HepG2 (cell line): ENCODE measurements around the gene GGA1. TPM values are rescaled to one million over a fixed set of nuclear protein-coding genes. Genes with fewer than 3 reads are reported as not detected.

Source experiments
- CCDC6 ChIP-seq: sonication (generic); formaldehyde crosslinking; IDR thresholded peaks from 2 replicates; pipeline ENCODE4 v1.8.1; 2022; ENCODE audit warnings: mild to moderate bottlenecking, missing genetic modification reagents, moderate library complexity
- HNRNPL ChIP-seq: fragments of 200-400 bp; formaldehyde crosslinking; IDR thresholded peaks from 2 replicates; pipeline ENCODE4 v1.6.1; 2017; ENCODE audit warnings: mild to moderate bottlenecking, low read depth, low read length
- IKZF1 ChIP-seq: fragments of 450-650 bp; IDR thresholded peaks from 2 replicates; pipeline ENCODE4 v1.7.1; 2016
- KLF11 ChIP-seq: IDR thresholded peaks from 2 replicates; pipeline ENCODE4 v1.6.1; 2016; ENCODE audit warnings: missing compliant biosample characterization
- KMT2B ChIP-seq: IDR thresholded peaks from 2 replicates; pipeline ENCODE4 v1.6.1; 2016; ENCODE audit warnings: missing genetic modification reagents, missing compliant biosample characterization
- MTF1 ChIP-seq: sonication (generic); formaldehyde crosslinking; IDR thresholded peaks from 2 replicates; pipeline ENCODE4 v1.5.0; 2020; ENCODE audit warnings: missing genetic modification reagents
- SIX4 ChIP-seq: sonication (generic); formaldehyde crosslinking; IDR thresholded peaks from 2 replicates; pipeline ENCODE4 v1.4.0; 2020; ENCODE audit warnings: missing genetic modification reagents
- SOX13 ChIP-seq, 3 experiments: fragments of 450-650 bp in 1 of 3; sonication (generic) in 1 of 3; formaldehyde crosslinking in 1 of 3; IDR thresholded peaks in 2 of 3; conservative IDR thresholded peaks in 1 of 3; 2 replicates each; pipeline versions ENCODE4 v1.5.0 to v1.6.1; 2016 to 2020; ENCODE audit warnings: antibody characterized with exemption in 1 of 3, mild to moderate bottlenecking in 1 of 3, missing compliant biosample characterization in 1 of 3, missing genetic modification reagents in 1 of 3, moderate library complexity in 1 of 3
- SUZ12 ChIP-seq: fragments of 150-350 bp; IDR thresholded peaks from 2 replicates; pipeline ENCODE4 v1.6.1; 2014; ENCODE audit warnings: low read depth, low read length
- ZNF207 ChIP-seq: fragments of 450-650 bp; IDR thresholded peaks from 2 replicates; pipeline ENCODE4 v1.6.1; 2016; ENCODE audit warnings: antibody characterized with exemption, borderline replicate concordance
- ZNF33A ChIP-seq: sonication (generic); formaldehyde crosslinking; IDR thresholded peaks from 2 replicates; pipeline ENCODE4 v1.5.1; 2020; ENCODE audit warnings: missing genetic modification reagents, mild to moderate bottlenecking, moderate library complexity, borderline replicate concordance
- ZNF430 ChIP-seq: sonication (generic); formaldehyde crosslinking; IDR thresholded peaks from 2 replicates; pipeline ENCODE4 v1.9.0; 2021; ENCODE audit warnings: mild to moderate bottlenecking, missing genetic modification reagents
- ZNF44 ChIP-seq: sonication (generic); formaldehyde crosslinking; IDR thresholded peaks from 2 replicates; pipeline ENCODE4 v1.5.1; 2020; ENCODE audit warnings: mild to moderate bottlenecking, missing genetic modification reagents
- ZNF501 ChIP-seq: sonication (generic); formaldehyde crosslinking; IDR thresholded peaks from 2 replicates; pipeline ENCODE4 v1.5.1; 2020; ENCODE audit warnings: mild to moderate bottlenecking, moderate library complexity, missing genetic modification reagents
- ZNF543 ChIP-seq: sonication (generic); formaldehyde crosslinking; IDR thresholded peaks from 2 replicates; pipeline ENCODE4 v1.4.0; 2020; ENCODE audit warnings: mild to moderate bottlenecking, missing genetic modification reagents
- ZNF549 ChIP-seq: sonication (generic); formaldehyde crosslinking; IDR thresholded peaks from 2 replicates; pipeline ENCODE4 v1.5.0; 2020; ENCODE audit warnings: missing genetic modification reagents
- ZNF678 ChIP-seq: sonication (generic); formaldehyde crosslinking; IDR thresholded peaks from 2 replicates; pipeline ENCODE4 v1.4.0; 2020; ENCODE audit warnings: mild to moderate bottlenecking, missing genetic modification reagents
- ZNF772 ChIP-seq: sonication (generic); formaldehyde crosslinking; IDR thresholded peaks from 2 replicates; pipeline ENCODE4 v1.5.0; 2020; ENCODE audit warnings: mild to moderate bottlenecking, missing genetic modification reagents
- ZNF781 ChIP-seq: sonication (generic); formaldehyde crosslinking; IDR thresholded peaks from 2 replicates; pipeline ENCODE4 v1.5.1; 2020; ENCODE audit warnings: borderline replicate concordance, mild to moderate bottlenecking, missing genetic modification reagents; ENCODE audit errors: not compliant biosample characterization
- polyA plus RNA-seq, 8 experiments: library from polyadenylated mRNA; depleted of rRNA in 3 of 8; stranded (reverse) in 7 of 8; unstranded in 1 of 8; fragments of >200 nt; fragmentation: Illumina TruSeq in 4 of 8; extraction: Trizol in 4 of 8; gene quantifications; 2 replicates each; pipeline versions ENCODE4 v1.2.1 to v1.2.3, GENCODE V29; 2011 to 2016; ENCODE audit warnings: low read depth in 4 of 8, missing spikeins in 1 of 8, mixed read lengths in 1 of 8; ENCODE audit not compliant: insufficient read depth in 1 of 8
- total RNA-seq, 5 experiments: library from RNA; depleted of rRNA; stranded (reverse); fragments of >200 nt; fragmentation: Illumina TruSeq; extraction: Trizol; gene quantifications; 2 replicates each; pipeline ENCODE4 v1.2.3, GENCODE V29; 2016; ENCODE audit warnings: low read depth in 1 of 5
- TF ChIP-seq, protein P1 (sequence below): IDR thresholded peaks from 2 replicates; pipeline ENCODE4 v1.6.1; 2016
- TF ChIP-seq, protein P2 (sequence below): sonication (generic); formaldehyde crosslinking; IDR thresholded peaks from 2 replicates; pipeline ENCODE4 v1.4.0; 2020; ENCODE audit warnings: missing genetic modification reagents
- TF ChIP-seq, protein P3 (sequence below): IDR thresholded peaks from 2 replicates; pipeline ENCODE4 v1.6.1; 2012; ENCODE audit warnings: low read length, improper control_type of control experiment
- TF ChIP-seq, protein P4 (sequence below): IDR thresholded peaks from 2 replicates; pipeline ENCODE4 v1.6.1; 2016; ENCODE audit warnings: mild to moderate bottlenecking, missing biosample characterization, missing genetic modification reagents

GGA1 gene
- total and polyA plus RNA-seq, 2 of the 13 experiments (the other 11 are each of a cell fraction or from before 2014, with no cell fraction given), result 29.1 to 87.2 TPM

DNA sequence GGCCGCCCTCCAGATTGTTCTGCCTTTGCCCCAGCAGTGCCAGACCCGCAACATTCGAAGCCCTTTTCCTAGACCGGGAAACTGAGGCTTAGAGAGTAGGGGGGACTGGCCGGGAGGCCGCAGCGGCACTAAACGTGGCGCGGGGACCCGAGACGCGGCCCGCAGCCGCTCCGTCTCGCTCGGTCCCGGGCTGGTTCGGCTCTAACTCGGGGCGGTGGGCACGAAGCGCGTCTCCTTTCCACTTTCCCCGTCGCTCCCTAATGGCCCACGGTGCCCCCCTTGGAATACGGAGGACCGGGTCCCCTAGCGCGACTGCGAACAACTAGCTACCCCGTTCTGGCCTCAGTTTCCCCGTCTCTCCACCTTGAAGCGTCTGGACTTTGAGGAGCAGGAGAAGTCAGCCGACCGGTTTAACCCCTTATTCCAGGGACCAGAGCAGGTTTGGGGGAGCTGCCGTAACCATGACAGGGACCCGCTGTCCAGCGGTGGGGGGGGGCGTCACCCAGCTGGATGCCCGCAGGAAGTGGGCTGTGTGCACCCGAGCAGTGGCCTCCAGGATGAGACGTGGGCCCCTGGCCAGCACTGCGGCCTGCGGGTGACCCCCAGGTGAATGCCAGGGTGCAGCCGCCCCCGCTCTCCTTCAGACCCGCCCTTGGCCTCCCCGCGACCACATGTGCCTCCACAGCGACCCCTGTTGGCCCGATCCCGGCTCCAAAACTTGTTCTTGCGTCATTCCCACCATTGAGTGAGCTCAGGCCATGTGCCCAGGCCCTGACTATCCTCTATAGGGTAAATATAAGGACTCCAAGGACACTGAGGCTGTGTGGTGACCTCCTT is 47.2 kb upstream of the GGA1 start (continued):
- TF ChIP-seq ZNF781 (CRISPR knock-in tag), result no peak
- peak; percentile 69; the same call in 1 of the 2 replicates for TF ChIP-seq ZNF501 (CRISPR knock-in tag)
- no peak for TF ChIP-seq SUZ12
- TF ChIP-seq, protein P1, sequence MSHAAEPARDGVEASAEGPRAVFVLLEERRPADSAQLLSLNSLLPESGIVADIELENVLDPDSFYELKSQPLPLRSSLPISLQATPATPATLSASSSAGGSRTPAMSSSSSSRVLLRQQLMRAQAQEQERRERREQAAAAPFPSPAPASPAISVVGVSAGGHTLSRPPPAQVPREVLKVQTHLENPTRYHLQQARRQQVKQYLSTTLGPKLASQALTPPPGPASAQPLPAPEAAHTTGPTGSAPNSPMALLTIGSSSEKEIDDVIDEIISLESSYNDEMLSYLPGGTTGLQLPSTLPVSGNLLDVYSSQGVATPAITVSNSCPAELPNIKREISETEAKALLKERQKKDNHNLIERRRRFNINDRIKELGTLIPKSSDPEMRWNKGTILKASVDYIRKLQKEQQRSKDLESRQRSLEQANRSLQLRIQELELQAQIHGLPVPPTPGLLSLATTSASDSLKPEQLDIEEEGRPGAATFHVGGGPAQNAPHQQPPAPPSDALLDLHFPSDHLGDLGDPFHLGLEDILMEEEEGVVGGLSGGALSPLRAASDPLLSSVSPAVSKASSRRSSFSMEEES (CRISPR knock-in tag), result peak; percentile 83
- TF ChIP-seq ZNF44 (CRISPR knock-in tag), result no peak
- TF ChIP-seq KMT2B (CRISPR knock-in tag), result 0 out of 2 replicates have a peak, but pooled peaks have one; percentile 50
- no peak for TF ChIP-seq ZNF543
- peak; percentile 78; the same call in 1 of the 2 replicates for TF ChIP-seq CCDC6 (CRISPR knock-in tag)
- TF ChIP-seq SOX13 (IDR thresholded peaks at IDR 0.05), result no peak
- TF ChIP-seq SOX13 (CRISPR knock-in tag; conservative IDR thresholded peaks at IDR 0.05 in 1 of 2, IDR thresholded peaks at IDR 0.05 in 1 of 2), result peak in 1 of 2 experiments; percentile 83; a peak in 2 of 4 replicates
- 0 out of 2 replicates have a peak, but pooled peaks have one; percentile 37 for TF ChIP-seq ZNF33A
- no peak for TF ChIP-seq IKZF1
- TF ChIP-seq, protein P2, sequence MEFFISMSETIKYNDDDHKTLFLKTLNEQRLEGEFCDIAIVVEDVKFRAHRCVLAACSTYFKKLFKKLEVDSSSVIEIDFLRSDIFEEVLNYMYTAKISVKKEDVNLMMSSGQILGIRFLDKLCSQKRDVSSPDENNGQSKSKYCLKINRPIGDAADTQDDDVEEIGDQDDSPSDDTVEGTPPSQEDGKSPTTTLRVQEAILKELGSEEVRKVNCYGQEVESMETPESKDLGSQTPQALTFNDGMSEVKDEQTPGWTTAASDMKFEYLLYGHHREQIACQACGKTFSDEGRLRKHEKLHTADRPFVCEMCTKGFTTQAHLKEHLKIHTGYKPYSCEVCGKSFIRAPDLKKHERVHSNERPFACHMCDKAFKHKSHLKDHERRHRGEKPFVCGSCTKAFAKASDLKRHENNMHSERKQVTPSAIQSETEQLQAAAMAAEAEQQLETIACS (CRISPR knock-in tag), result peak; percentile 54
- no peak; the same call in 1 of the 2 replicates for TF ChIP-seq ZNF772
- peak; percentile 92 for TF ChIP-seq HNRNPL
- TF ChIP-seq ZNF549, result no peak
- TF ChIP-seq, protein P3, sequence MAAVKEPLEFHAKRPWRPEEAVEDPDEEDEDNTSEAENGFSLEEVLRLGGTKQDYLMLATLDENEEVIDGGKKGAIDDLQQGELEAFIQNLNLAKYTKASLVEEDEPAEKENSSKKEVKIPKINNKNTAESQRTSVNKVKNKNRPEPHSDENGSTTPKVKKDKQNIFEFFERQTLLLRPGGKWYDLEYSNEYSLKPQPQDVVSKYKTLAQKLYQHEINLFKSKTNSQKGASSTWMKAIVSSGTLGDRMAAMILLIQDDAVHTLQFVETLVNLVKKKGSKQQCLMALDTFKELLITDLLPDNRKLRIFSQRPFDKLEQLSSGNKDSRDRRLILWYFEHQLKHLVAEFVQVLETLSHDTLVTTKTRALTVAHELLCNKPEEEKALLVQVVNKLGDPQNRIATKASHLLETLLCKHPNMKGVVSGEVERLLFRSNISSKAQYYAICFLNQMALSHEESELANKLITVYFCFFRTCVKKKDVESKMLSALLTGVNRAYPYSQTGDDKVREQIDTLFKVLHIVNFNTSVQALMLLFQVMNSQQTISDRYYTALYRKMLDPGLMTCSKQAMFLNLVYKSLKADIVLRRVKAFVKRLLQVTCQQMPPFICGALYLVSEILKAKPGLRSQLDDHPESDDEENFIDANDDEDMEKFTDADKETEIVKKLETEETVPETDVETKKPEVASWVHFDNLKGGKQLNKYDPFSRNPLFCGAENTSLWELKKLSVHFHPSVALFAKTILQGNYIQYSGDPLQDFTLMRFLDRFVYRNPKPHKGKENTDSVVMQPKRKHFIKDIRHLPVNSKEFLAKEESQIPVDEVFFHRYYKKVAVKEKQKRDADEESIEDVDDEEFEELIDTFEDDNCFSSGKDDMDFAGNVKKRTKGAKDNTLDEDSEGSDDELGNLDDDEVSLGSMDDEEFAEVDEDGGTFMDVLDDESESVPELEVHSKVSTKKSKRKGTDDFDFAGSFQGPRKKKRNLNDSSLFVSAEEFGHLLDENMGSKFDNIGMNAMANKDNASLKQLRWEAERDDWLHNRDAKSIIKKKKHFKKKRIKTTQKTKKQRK, result no peak
- 0 out of 2 replicates have a peak, but pooled peaks have one; percentile 56 for TF ChIP-seq KLF11 (CRISPR knock-in tag)
- peak; percentile 83; the same call in 1 of the 2 replicates for TF ChIP-seq ZNF430 (CRISPR knock-in tag)
- TF ChIP-seq ZNF207, result no peak
- TF ChIP-seq MTF1 (CRISPR knock-in tag), result 0 out of 2 replicates have a peak, but pooled peaks have one; percentile 52
- no peak; the same call in 1 of the 2 replicates for TF ChIP-seq ZNF678
- TF ChIP-seq SIX4 (CRISPR knock-in tag), result peak; percentile 56; the same call in 1 of the 2 replicates
- TF ChIP-seq, protein P4, sequence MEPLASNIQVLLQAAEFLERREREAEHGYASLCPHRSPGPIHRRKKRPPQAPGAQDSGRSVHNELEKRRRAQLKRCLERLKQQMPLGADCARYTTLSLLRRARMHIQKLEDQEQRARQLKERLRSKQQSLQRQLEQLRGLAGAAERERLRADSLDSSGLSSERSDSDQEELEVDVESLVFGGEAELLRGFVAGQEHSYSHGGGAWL (CRISPR knock-in tag), result no peak; the same call in none of the 2 replicates
